ENCODE data around the gene SMAP1.
"Not testable (repeated sequence)": the region's sequence is repeated elsewhere in the genome, so short reads cannot be mapped to it uniquely, and the experiment has no call there.

Gene SMAP1

GRCh38 chr6:70740746-70741145 lies 73.1 kb downstream of the SMAP1 start:
- not testable (repeated sequence) for DNase-seq (ENCODE audit: low read depth)

- DNase-seq (ENCODE audit: low read depth), result not testable (repeated sequence)
Measured at GRCh38 chr6:70742462-70742861, 74.8 kb downstream of the SMAP1 start.

GRCh38 chr6:70753870-70754380 lies 86.2 kb downstream of the SMAP1 start:
- no peak for DNase-seq (ENCODE audit: low read depth)

GRCh38 chr6:70758883-70759282 lies 91.2 kb downstream of the SMAP1 start:
- no peak for DNase-seq (ENCODE audit: low read depth)

GRCh38 chr6:70763754-70764510 lies 96.2 kb downstream of the SMAP1 start:
- DNase-seq (ENCODE audit: low read depth), result peak; percentile 34

- no peak for DNase-seq (ENCODE audit: low read depth)
Measured at GRCh38 chr6:70764706-70765105, 97.0 kb downstream of the SMAP1 start.

- not testable (repeated sequence) for DNase-seq (ENCODE audit: low read depth)
Measured at GRCh38 chr6:70771351-70771750, 103.7 kb downstream of the SMAP1 start.

GRCh38 chr6:70779934-70780333 lies 112.3 kb downstream of the SMAP1 start:
- no peak for DNase-seq (ENCODE audit: low read depth)

GRCh38 chr6:70790483-70791224 lies 123.0 kb downstream of the SMAP1 start:
- no peak for DNase-seq (ENCODE audit: low read depth)

- no peak for DNase-seq (ENCODE audit: low read depth)
Measured at GRCh38 chr6:70797625-70798024, 129.9 kb downstream of the SMAP1 start.

- DNase-seq (ENCODE audit: low read depth), result no peak
Measured at GRCh38 chr6:70806086-70806485, 138.4 kb downstream of the SMAP1 start.

- peak; percentile 77 for DNase-seq (ENCODE audit: low read depth)
Measured at GRCh38 chr6:70811788-70812187, 144.1 kb downstream of the SMAP1 start.

GRCh38 chr6:70813885-70814284 lies 146.2 kb downstream of the SMAP1 start:
- no peak for DNase-seq (ENCODE audit: low read depth)

GRCh38 chr6:70819646-70820045 lies 152.0 kb downstream of the SMAP1 start:
- DNase-seq (ENCODE audit: low read depth), result no peak

GRCh38 chr6:70820778-70821177 lies 153.1 kb downstream of the SMAP1 start:
- no peak for DNase-seq (ENCODE audit: low read depth)

- no peak for DNase-seq (ENCODE audit: low read depth)
Measured at GRCh38 chr6:70821751-70822150, 154.1 kb downstream of the SMAP1 start.

GRCh38 chr6:70823651-70824050 lies 156.0 kb downstream of the SMAP1 start:
- no peak for DNase-seq (ENCODE audit: low read depth)

GRCh38 chr6:70831427-70831826 lies 163.7 kb downstream of the SMAP1 start:
- no peak for DNase-seq (ENCODE audit: low read depth)

GRCh38 chr6:70834520-70834919 lies 166.8 kb downstream of the SMAP1 start:
- DNase-seq (ENCODE audit: low read depth), result no peak

GRCh38 chr6:70838907-70839285 lies 171.2 kb downstream of the SMAP1 start:
- DNase-seq (ENCODE audit: low read depth), result no peak

GRCh38 chr6:70839286-70840266 lies 171.9 kb downstream of the SMAP1 start:
- DNase-seq (ENCODE audit: low read depth), result no peak

GRCh38 chr6:70841112-70841511 lies 173.4 kb downstream of the SMAP1 start:
- DNase-seq (ENCODE audit: low read depth), result no peak
